RWPE2 (cell line): ENCODE measurements around the gene EHBP1L1.

Experiments used
- ATAC-seq: fragments of 200-7000 bp; cut with Tn5 transposase; 3 replicates; pipeline ENCODE4 v1.9.1; 2021; ENCODE audit warnings: low read depth
- DNase-seq: peaks from one replicate; pipeline ENCODE4 v3.0.0-alpha.2; 2020; ENCODE audit warnings: low spot score
- H3K27ac ChIP-seq: fragments of 450-650 bp; 2 replicates; pipeline ENCODE4 v1.5.1; 2017; ENCODE audit warnings: mild to moderate bottlenecking; ENCODE audit not compliant: poor library complexity, severe bottlenecking
- H3K27me3 ChIP-seq: fragments of 250-450 bp; sonication (Bioruptor Pico); 2 replicates; pipeline ENCODE4 v1.5.1; 2021; ENCODE audit warnings: mild to moderate bottlenecking, moderate library complexity; ENCODE audit not compliant: insufficient read depth, poor library complexity, severe bottlenecking
- H3K36me3 ChIP-seq: fragments of 250-450 bp; sonication (Bioruptor Pico); 2 replicates; pipeline ENCODE4 v1.5.1; 2020; ENCODE audit warnings: low read depth, mild to moderate bottlenecking, moderate library complexity
- H3K4me1 ChIP-seq: fragments of 250-450 bp; sonication (Bioruptor Pico); 2 replicates; pipeline ENCODE4 v1.5.1; 2021; ENCODE audit warnings: mild to moderate bottlenecking, moderate library complexity; ENCODE audit not compliant: insufficient read depth, poor library complexity, severe bottlenecking
- H3K4me3 ChIP-seq: fragments of 250-450 bp; sonication (Bioruptor Pico); 2 replicates; pipeline ENCODE4 v1.5.1; 2021; ENCODE audit warnings: mild to moderate bottlenecking, moderate library complexity; ENCODE audit not compliant: severe bottlenecking
- H3K9me3 ChIP-seq: fragments of 250-450 bp; sonication (Bioruptor Pico); 2 replicates; pipeline ENCODE4 v1.5.1; 2021; ENCODE audit warnings: mild to moderate bottlenecking, moderate library complexity; ENCODE audit not compliant: severe bottlenecking
- CTCF ChIP-seq: fragments of 450-650 bp; IDR thresholded peaks from one replicate; pipeline ENCODE4 v1.5.1; 2017; ENCODE audit warnings: mild to moderate bottlenecking, moderate library complexity; ENCODE audit not compliant: poor library complexity, severe bottlenecking

Gene EHBP1L1

GRCh38 chr11:65641297-65642013 is 65.6 kb downstream of the EHBP1L1 start:
- ATAC-seq (no peak), DNase-seq (no peak)
- no peaks in the 10 kb centered on the region for H3K27me3 ChIP-seq
- H3K4me3 ChIP-seq, result no peak overlapping the region
- no peaks in the 10 kb centered on the region for H3K9me3 ChIP-seq
- peaks cover 6% of the 10 kb centered on the region for H3K36me3 ChIP-seq
- H3K27ac ChIP-seq, result no peak overlapping the region
- TF ChIP-seq CTCF, result no peak
- no peaks in the 10 kb centered on the region for H3K4me1 ChIP-seq
